Measurements from ENCODE around the gene CDHR2. TPM values are rescaled to one million over a fixed set of nuclear protein-coding genes. Genes with fewer than 3 reads are reported as not detected.

The CDHR2 gene
- total and polyA plus RNA-seq, 2 of the 13 experiments (the other 11 are each of a cell fraction or from before 2014, with no cell fraction given) = 17.9 to 20.9 TPM

DNA sequence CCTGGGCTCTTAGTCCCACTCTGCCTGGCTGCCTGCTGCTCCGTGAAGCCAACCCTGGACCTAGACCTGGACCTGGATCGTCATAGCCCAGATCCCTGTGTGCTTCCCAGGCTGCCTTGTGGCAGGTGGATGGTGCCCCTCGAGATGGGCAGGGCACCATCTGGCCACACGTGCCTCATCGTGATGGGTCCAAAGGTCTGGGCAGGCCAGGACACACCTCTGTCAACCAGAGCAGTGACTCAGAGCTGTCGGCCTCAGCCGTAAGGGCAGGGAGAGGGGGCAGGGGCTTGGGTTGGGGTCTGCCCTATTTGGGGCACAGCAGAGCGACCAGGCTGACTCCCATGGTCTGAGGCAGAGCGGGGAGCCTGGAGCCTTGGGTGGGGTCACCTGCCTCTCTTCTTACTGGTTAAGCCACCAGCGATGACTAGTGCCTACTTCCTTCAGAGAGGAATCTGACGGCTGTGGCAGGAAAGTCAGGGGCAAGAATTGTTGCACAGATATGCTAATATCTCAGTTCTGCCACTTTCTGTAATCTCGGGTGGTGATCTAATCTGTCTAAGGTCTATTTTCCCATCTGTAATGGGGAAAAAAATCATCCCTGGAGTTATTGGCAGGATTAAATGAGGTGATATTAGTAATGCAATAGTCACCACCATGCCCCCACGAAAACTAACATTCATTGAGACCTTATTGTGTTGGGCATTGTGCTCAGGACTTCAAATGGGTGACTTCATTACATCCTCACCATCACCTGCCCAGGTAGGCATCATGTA, 3.2 kb upstream of the CDHR2 start (continued):
- TF ChIP-seq, protein P1, sequence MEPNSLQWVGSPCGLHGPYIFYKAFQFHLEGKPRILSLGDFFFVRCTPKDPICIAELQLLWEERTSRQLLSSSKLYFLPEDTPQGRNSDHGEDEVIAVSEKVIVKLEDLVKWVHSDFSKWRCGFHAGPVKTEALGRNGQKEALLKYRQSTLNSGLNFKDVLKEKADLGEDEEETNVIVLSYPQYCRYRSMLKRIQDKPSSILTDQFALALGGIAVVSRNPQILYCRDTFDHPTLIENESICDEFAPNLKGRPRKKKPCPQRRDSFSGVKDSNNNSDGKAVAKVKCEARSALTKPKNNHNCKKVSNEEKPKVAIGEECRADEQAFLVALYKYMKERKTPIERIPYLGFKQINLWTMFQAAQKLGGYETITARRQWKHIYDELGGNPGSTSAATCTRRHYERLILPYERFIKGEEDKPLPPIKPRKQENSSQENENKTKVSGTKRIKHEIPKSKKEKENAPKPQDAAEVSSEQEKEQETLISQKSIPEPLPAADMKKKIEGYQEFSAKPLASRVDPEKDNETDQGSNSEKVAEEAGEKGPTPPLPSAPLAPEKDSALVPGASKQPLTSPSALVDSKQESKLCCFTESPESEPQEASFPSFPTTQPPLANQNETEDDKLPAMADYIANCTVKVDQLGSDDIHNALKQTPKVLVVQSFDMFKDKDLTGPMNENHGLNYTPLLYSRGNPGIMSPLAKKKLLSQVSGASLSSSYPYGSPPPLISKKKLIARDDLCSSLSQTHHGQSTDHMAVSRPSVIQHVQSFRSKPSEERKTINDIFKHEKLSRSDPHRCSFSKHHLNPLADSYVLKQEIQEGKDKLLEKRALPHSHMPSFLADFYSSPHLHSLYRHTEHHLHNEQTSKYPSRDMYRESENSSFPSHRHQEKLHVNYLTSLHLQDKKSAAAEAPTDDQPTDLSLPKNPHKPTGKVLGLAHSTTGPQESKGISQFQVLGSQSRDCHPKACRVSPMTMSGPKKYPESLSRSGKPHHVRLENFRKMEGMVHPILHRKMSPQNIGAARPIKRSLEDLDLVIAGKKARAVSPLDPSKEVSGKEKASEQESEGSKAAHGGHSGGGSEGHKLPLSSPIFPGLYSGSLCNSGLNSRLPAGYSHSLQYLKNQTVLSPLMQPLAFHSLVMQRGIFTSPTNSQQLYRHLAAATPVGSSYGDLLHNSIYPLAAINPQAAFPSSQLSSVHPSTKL (CRISPR knock-in tag; IDR thresholded peaks at IDR 0.05) = peak; percentile 63
- TF ChIP-seq DMAP1 (CRISPR knock-in tag; IDR thresholded peaks at IDR 0.05) (0 out of 2 replicates have a peak, but pooled peaks have one; percentile 50), GTF3A (CRISPR knock-in tag; conservative IDR thresholded peaks at IDR 0.05) (no peak), USF2 (IDR thresholded peaks at IDR 0.05; ENCODE audit: low read depth, low read length) (peak; percentile 36; the same call in 1 of the 2 replicates), USF2 (CRISPR knock-in tag; IDR thresholded peaks at IDR 0.05; ENCODE audit: borderline replicate concordance) (no peak), HDAC1 (CRISPR knock-in tag; IDR thresholded peaks at IDR 0.05) (no peak; the same call in 1 of the 2 replicates), NFE2L1 (CRISPR knock-in tag; IDR thresholded peaks at IDR 0.05; ENCODE audit: borderline replicate concordance) (no peak), SIN3A (IDR thresholded peaks at IDR 0.05; ENCODE audit: borderline replicate concordance, low read depth, low read length) (0 out of 2 replicates have a peak, but pooled peaks have one; percentile 37), KLF11 (CRISPR knock-in tag; IDR thresholded peaks at IDR 0.05) (no peak), ZNF432 (CRISPR knock-in tag; IDR thresholded peaks at IDR 0.05; ENCODE audit: borderline replicate concordance) (no peak), MXD1 (CRISPR knock-in tag; IDR thresholded peaks at IDR 0.05) (0 out of 2 replicates have a peak, but pooled peaks have one; percentile 56), ZSCAN30 (CRISPR knock-in tag; IDR thresholded peaks at IDR 0.05) (no peak), GATAD2A (CRISPR knock-in tag; IDR thresholded peaks at IDR 0.05) (peak; percentile 79), KDM6A (CRISPR knock-in tag; IDR thresholded peaks at IDR 0.05; ENCODE audit: low read depth) (no peak), MAX (IDR thresholded peaks at IDR 0.05) (peak; percentile 92), ZNF503 (CRISPR knock-in tag; IDR thresholded peaks at IDR 0.05) (no peak), SCMH1 (CRISPR knock-in tag; IDR thresholded peaks at IDR 0.05; ENCODE audit: borderline replicate concordance) (no peak), ZNF577 (CRISPR knock-in tag; IDR thresholded peaks at IDR 0.05; ENCODE audit: borderline replicate concordance, low read depth) (no peak), HDAC2 (CRISPR knock-in tag; IDR thresholded peaks at IDR 0.05) (peak; percentile 55; the same call in 1 of the 2 replicates)
- TF ChIP-seq, protein P2, sequence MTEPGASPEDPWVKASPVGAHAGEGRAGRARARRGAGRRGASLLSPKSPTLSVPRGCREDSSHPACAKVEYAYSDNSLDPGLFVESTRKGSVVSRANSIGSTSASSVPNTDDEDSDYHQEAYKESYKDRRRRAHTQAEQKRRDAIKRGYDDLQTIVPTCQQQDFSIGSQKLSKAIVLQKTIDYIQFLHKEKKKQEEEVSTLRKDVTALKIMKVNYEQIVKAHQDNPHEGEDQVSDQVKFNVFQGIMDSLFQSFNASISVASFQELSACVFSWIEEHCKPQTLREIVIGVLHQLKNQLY (CRISPR knock-in tag; IDR thresholded peaks at IDR 0.05) = peak; percentile 61; the same call in 1 of the 2 replicates

Measured in HepG2 (cell line).